ENCODE results near the gene CEP295NL. TPM values are rescaled to one million over a fixed set of nuclear protein-coding genes. Genes with fewer than 3 reads are reported as not detected.

CEP295NL gene
- total RNA-seq, 1 donor from 2014 or later, result 16.7 TPM

- DNase-seq (ENCODE audit: low spot score) (no peak), ATAC-seq (peak; percentile 22)
- intact Hi-C loops (cut with DNase I), result no loop called here
These were observed 50.3 kb downstream of the CEP295NL start for GRCh38 chr17:78852709-78853121.

- no peak for DNase-seq (ENCODE audit: low spot score)
- intact Hi-C loops (cut with DNase I), result no loop called here
These were observed 54.0 kb downstream of the CEP295NL start for GRCh38 chr17:78849026-78849425.

DNA sequence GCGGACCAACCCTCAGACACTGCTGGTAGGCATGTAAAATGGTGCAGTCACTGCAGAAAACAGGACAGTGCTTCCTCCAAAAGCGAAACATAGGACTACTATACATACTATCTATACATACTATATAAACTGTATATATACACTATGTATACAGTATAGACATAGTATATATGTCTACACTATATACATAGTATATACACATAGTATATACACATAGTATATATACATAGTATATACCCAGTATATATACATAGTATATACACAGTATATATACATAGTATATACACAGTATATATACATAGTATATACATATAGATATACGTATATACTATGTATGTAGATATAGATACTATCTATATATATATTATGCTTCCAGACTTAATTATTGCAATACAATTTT lies 55.9 kb downstream of the CEP295NL start:
- intact Hi-C loops (cut with DNase I), result no loop called here
- ATAC-seq, result no peak

More at GRCh38 chr17:78849026-78849425, 54.0 kb downstream of the CEP295NL start:
- ATAC-seq, result no peak

GRCh38 chr17:78844301-78845005 lies 58.5 kb downstream of the CEP295NL start:
- no peak for ATAC-seq
- DNase-seq (ENCODE audit: low spot score), result no peak
- intact Hi-C loops (cut with DNase I), result no loop called here

More for the DNA sequence above, 55.9 kb downstream of the CEP295NL start:
- no peak for DNase-seq (ENCODE audit: low spot score)

GRCh38 chr17:78842881-78843565 lies 60.0 kb downstream of the CEP295NL start:
- DNase-seq (ENCODE audit: low spot score), result no peak
- ATAC-seq, result no peak
- intact Hi-C loops (cut with DNase I), result no loop called here

- ATAC-seq (peak; percentile 97), DNase-seq (ENCODE audit: low spot score) (peak; percentile 100)
- intact Hi-C loops (cut with DNase I), result no loop called here
These were observed 62.0 kb downstream of the CEP295NL start, which contains the start of gene USP36 for GRCh38 chr17:78840780-78841611. Gene USP36 (minus strand): TSS chr17:78840814. CDS start chr17:78836363, 4,451 bp downstream.

Other genes starting within 250 kb of the CEP295NL start
- gene CYTH1, start 120.9 kb downstream of the CEP295NL start, total RNA-seq, result 75.9 TPM
- 109 TPM for gene USP36, start 62.4 kb downstream of the CEP295NL start, total RNA-seq
- gene TIMP2, start 22.2 kb upstream of the CEP295NL start, total RNA-seq, result 720 TPM
- 147 TPM for gene LGALS3BP, start 76.7 kb upstream of the CEP295NL start, total RNA-seq
- gene CANT1, start 106.6 kb upstream of the CEP295NL start, total RNA-seq, result 28.9 TPM
- 22.6 TPM for gene C1QTNF1, start 121.0 kb upstream of the CEP295NL start, total RNA-seq
- gene ENGASE, start 171.6 kb upstream of the CEP295NL start, total RNA-seq, result 57.3 TPM